ENCODE results near the gene TEAD3. TPM values are rescaled to one million over a fixed set of nuclear protein-coding genes. Genes with fewer than 3 reads are reported as not detected.

The TEAD3 gene
- total RNA-seq, 1 experiment from 2014 or later: 34.3 TPM

- POLR2A ChIA-PET: interaction anchor here (0.7 kb wide), 1 partner anchor 10 kb away, joined by 3 read pairs; no protein-coding TSS in a partner anchor
- H3K4me3 Mint-ChIP-seq: no peak overlapping the region
- no peak for ATAC-seq
- no peaks in the 10 kb centered on the region for H3K36me3 Mint-ChIP-seq
- no peak overlapping the region for H3K27ac Mint-ChIP-seq
- H3K27me3 Mint-ChIP-seq (ENCODE audit: low read depth): peaks cover 14% of the 10 kb centered on the region
- no peaks in the 10 kb centered on the region for H3K9me3 Mint-ChIP-seq
- DNase-seq (ENCODE audit: low spot score): no peak
- CTCF ChIA-PET: interaction anchor here (0.6 to 1.0 kb wide), 4 partner anchors 8 to 172 kb away, joined by 3 to 5 read pairs (median 3); partner anchors contain the start of gene PPARD
- TF ChIP-seq JAZF1 (CRISPR knock-in tag; IDR thresholded peaks at IDR 0.05): no peak
- no peak for TF ChIP-seq ESRRA (CRISPR knock-in tag; IDR thresholded peaks at IDR 0.05; ENCODE audit: borderline replicate concordance)
- TF ChIP-seq IRF1 (CRISPR knock-in tag; IDR thresholded peaks at IDR 0.05): no peak
- TF ChIP-seq ETV6 (CRISPR knock-in tag; IDR thresholded peaks at IDR 0.05): no peak
- TF ChIP-seq USF1 (CRISPR knock-in tag; IDR thresholded peaks at IDR 0.05): no peak
- no peak for TF ChIP-seq CBFB (CRISPR knock-in tag; IDR thresholded peaks at IDR 0.05; ENCODE audit: low read depth)
- peak; percentile 28; the same call in 1 of the 2 replicates for TF ChIP-seq ZNF121 (CRISPR knock-in tag; IDR thresholded peaks at IDR 0.05)
- no peak for TF ChIP-seq FOXP4 (CRISPR knock-in tag; IDR thresholded peaks at IDR 0.05)
- H3K4me1 Mint-ChIP-seq: peaks cover 20% of the 10 kb centered on the region
Observed at GRCh38 chr6:35514587-35514986, 17.7 kb upstream of the TEAD3 start.

GRCh38 chr6:35512740-35513139, 15.9 kb upstream of the TEAD3 start, which contains the start of gene TULP1:
Gene TULP1, minus strand, starts transcription at chr6:35512896. Its CDS starts 38 bp downstream, at chr6:35512858.
- Mint-ChIP-seq H3K36me3 (no peaks in the 10 kb centered on the region), H3K4me1 (peaks cover 30% of the 10 kb centered on the region), H3K4me3 (peak within 1 kb of the TSS; percentile 60), H3K27me3 (ENCODE audit: low read depth) (peaks cover 18% of the 10 kb centered on the region), H3K9me3 (no peaks in the 10 kb centered on the region), H3K27ac (no peak within 1 kb of the TSS)
- DNase-seq (ENCODE audit: low spot score) (no peak), ATAC-seq (peak; percentile 56)
- ChIA-PET CTCF (interaction anchor here (1.4 kb wide), 1 partner anchor 10 kb away, joined by 8 read pairs; no protein-coding TSS in a partner anchor), POLR2A (interaction anchor here (0.6 kb wide), 1 partner anchor 244 kb away, joined by 7 read pairs; no protein-coding TSS in a partner anchor)
- no peak for TF ChIP-seq EMX1 (CRISPR knock-in tag; IDR thresholded peaks at IDR 0.05)
- TF ChIP-seq CDX4 (CRISPR knock-in tag; IDR thresholded peaks at IDR 0.05; ENCODE audit: borderline replicate concordance): no peak
- no peak for TF ChIP-seq CREB1 (CRISPR knock-in tag; IDR thresholded peaks at IDR 0.05)
- no peak for TF ChIP-seq TCF7 (CRISPR knock-in tag; IDR thresholded peaks at IDR 0.05; ENCODE audit: low read depth)
- no peak for TF ChIP-seq NR3C1 (CRISPR knock-in tag; conservative IDR thresholded peaks at IDR 0.05; ENCODE audit: low read depth)
- TF ChIP-seq ARID4B (CRISPR knock-in tag; IDR thresholded peaks at IDR 0.05; ENCODE audit: borderline replicate concordance): no peak
- TF ChIP-seq ELF4 (CRISPR knock-in tag; IDR thresholded peaks at IDR 0.05; ENCODE audit: low read depth): no peak
- no peak for TF ChIP-seq E2F4 (CRISPR knock-in tag; IDR thresholded peaks at IDR 0.05; ENCODE audit: borderline replicate concordance, low read depth)
- TF ChIP-seq ZNF121 (CRISPR knock-in tag; IDR thresholded peaks at IDR 0.05): no peak
- no peak for TF ChIP-seq E2F1 (CRISPR knock-in tag; IDR thresholded peaks at IDR 0.05)
- no peak for TF ChIP-seq USF1 (CRISPR knock-in tag; IDR thresholded peaks at IDR 0.05)
- no peak for TF ChIP-seq NR1H2 (CRISPR knock-in tag; IDR thresholded peaks at IDR 0.05)
- no peak for TF ChIP-seq ZBTB43 (CRISPR knock-in tag; IDR thresholded peaks at IDR 0.05)
- no peak for TF ChIP-seq JAZF1 (CRISPR knock-in tag; IDR thresholded peaks at IDR 0.05)
- TF ChIP-seq ZNF219 (CRISPR knock-in tag; IDR thresholded peaks at IDR 0.05; ENCODE audit: borderline replicate concordance): no peak
- TF ChIP-seq JUN (CRISPR knock-in tag; IDR thresholded peaks at IDR 0.05): no peak

All from WTC11 (cell line).